PC-9 (cell line): ENCODE data around the gene S100B.

Source experiments
- CTCF ChIP-seq: fragments of 200-600 bp; sonication (generic); conservative IDR thresholded peaks from 2 replicates; pipeline ENCODE4 v1.6.1; 2017; ENCODE audit warnings: mixed run types, antibody characterized with exemption, mild to moderate bottlenecking, moderate library complexity
- EZH2 ChIP-seq: fragments of 200-600 bp; sonication (generic); IDR thresholded peaks from 2 replicates; pipeline ENCODE4 v1.8.0; 2017; ENCODE audit warnings: antibody characterized with exemption, low read depth

- TF ChIP-seq CTCF (no peak), EZH2 (no peak)
Observed at GRCh38 chr21:46649356-46649755, 44.5 kb upstream of the S100B start.
